PC-9 (cell line): ENCODE results near the gene FAM149B1. TPM values are rescaled to one million over a fixed set of nuclear protein-coding genes. Genes with fewer than 3 reads are reported as not detected.

Experiments used
- BruUV-seq: library from RNA; stranded (reverse); fragments of 400-500 nt; replicated peaks from 2 replicates; lab custom pipeline; 2021; lab: Mats Ljungman, UMichigan
- CTCF ChIA-PET: fragments of 300-600 bp; sonication (Branson Sonifier 250); formaldehyde crosslinking; loops from one replicate; lab custom pipeline; 2022; ENCODE audit warnings: antibody characterized with exemption; lab: Charles Lee
- POLR2A ChIA-PET: fragments of 300-600 bp; sonication (Branson Sonifier 250); formaldehyde crosslinking; loops from one replicate; lab custom pipeline; 2022; ENCODE audit warnings: antibody characterized with exemption; ENCODE audit not compliant: unreplicated experiment; lab: Charles Lee
- DNase-seq, 2 experiments: peaks; one replicate each; pipeline versions ENCODE4 v3.0.0 to v3.0.0-alpha.2; 2015 to 2022; ENCODE audit warnings: mixed read lengths in 1 of 2
- H2AFZ ChIP-seq: fragments of 200-600 bp; sonication (generic); 2 replicates; pipeline ENCODE4 v1.8.1; 2017; ENCODE audit warnings: antibody characterized with exemption
- H3F3A ChIP-seq: fragments of 200-600 bp; sonication (generic); 2 replicates; pipeline ENCODE4 v1.8.1; 2017; ENCODE audit warnings: antibody characterized with exemption, mild to moderate bottlenecking, low read depth; ENCODE audit not compliant: insufficient read depth
- H3K27ac ChIP-seq: fragments of 200-600 bp; sonication (generic); 2 replicates; pipeline ENCODE4 v1.6.1; 2016; ENCODE audit warnings: mixed run types
- H3K27me3 ChIP-seq: fragments of 200-600 bp; sonication (generic); 2 replicates; pipeline ENCODE4 v1.6.1; 2016; ENCODE audit warnings: low read depth, mixed run types; ENCODE audit not compliant: insufficient read depth
- H3K36me3 ChIP-seq: fragments of 200-600 bp; sonication (generic); 2 replicates; pipeline ENCODE4 v1.6.1; 2016; ENCODE audit warnings: low read depth, mixed run types
- H3K4me1 ChIP-seq: fragments of 200-600 bp; sonication (generic); replicated peaks from 2 replicates; pipeline ENCODE4 v1.6.1; 2016; ENCODE audit warnings: mixed run types; ENCODE audit not compliant: insufficient read depth
- H3K4me2 ChIP-seq: fragments of 200-600 bp; sonication (generic); 2 replicates; pipeline ENCODE4 v1.6.1; 2017; ENCODE audit warnings: mixed run types
- H3K4me3 ChIP-seq: fragments of 200-600 bp; sonication (generic); 2 replicates; pipeline ENCODE4 v1.6.1; 2016; ENCODE audit warnings: mixed run types
- H3K79me2 ChIP-seq: fragments of 200-600 bp; sonication (generic); 2 replicates; pipeline ENCODE4 v1.6.1; 2017; ENCODE audit warnings: low read depth, mixed run types
- H3K9me2 ChIP-seq: fragments of 200-600 bp; sonication (generic); 2 replicates; pipeline ENCODE4 v1.8.1; 2017; ENCODE audit warnings: mild to moderate bottlenecking; ENCODE audit not compliant: insufficient read depth
- H3K9me3 ChIP-seq: fragments of 200-600 bp; sonication (generic); 2 replicates; pipeline ENCODE4 v1.8.1; 2016; ENCODE audit warnings: low read depth; ENCODE audit not compliant: insufficient read depth
- H4K20me1 ChIP-seq: fragments of 200-600 bp; sonication (generic); 2 replicates; pipeline ENCODE4 v1.8.1; 2017; ENCODE audit not compliant: insufficient read depth
- CTCF ChIP-seq: fragments of 200-600 bp; sonication (generic); conservative IDR thresholded peaks from 2 replicates; pipeline ENCODE4 v1.6.1; 2017; ENCODE audit warnings: mixed run types, antibody characterized with exemption, mild to moderate bottlenecking, moderate library complexity
- EZH2 ChIP-seq: fragments of 200-600 bp; sonication (generic); IDR thresholded peaks from 2 replicates; pipeline ENCODE4 v1.8.0; 2017; ENCODE audit warnings: antibody characterized with exemption, low read depth
- intact Hi-C: fragments of 100-400 bp; cut with micrococcal nuclease; formaldehyde crosslinking; loops from one replicate; pipeline ENCODE4 v1.10.0; 2022; ENCODE audit not compliant: unreplicated experiment
- total RNA-seq: library from RNA; stranded (reverse); gene quantifications from 2 replicates; pipeline ENCODE4 v1.2.3, GENCODE V29; 2021

Gene FAM149B1
- total RNA-seq, 1 experiment from 2014 or later, result 22.9 TPM

- POLR2A ChIA-PET, result no interaction called here
- H3K27me3 ChIP-seq, result no peaks in the 10 kb centered on the region
Observed at GRCh38 chr10:73126343-73126742, 41.6 kb upstream of the FAM149B1 start.

GRCh38 chr10:73131301-73131700 is 36.6 kb upstream of the FAM149B1 start:
- Histone ChIP-seq H2AFZ (no peak overlapping the region), H3K4me2 (peak overlapping the region; percentile 2; the same call in 1 of the 2 replicates), H3F3A (peaks cover 31% of the 10 kb centered on the region), H3K4me3 (no peak overlapping the region), H3K27ac (peak overlapping the region; percentile 30), H3K36me3 (peaks cover 38% of the 10 kb centered on the region), H4K20me1 (0 out of 2 replicates have a peak, but pooled peaks cover 5% of the 10 kb centered on the region), H3K9me3 (no peaks in the 10 kb centered on the region), H3K27me3 (no peaks in the 10 kb centered on the region), H3K9me2 (no peaks in the 10 kb centered on the region), H3K4me1 (peaks cover 23% of the 10 kb centered on the region), H3K79me2 (no peaks in the 10 kb centered on the region)
- ChIA-PET POLR2A (interaction anchor here (0.6 kb wide), 1 partner anchor 23 kb away, joined by 8 read pairs; no protein-coding TSS in a partner anchor), CTCF (no interaction called here)
- TF ChIP-seq CTCF (no peak), EZH2 (no peak)
- intact Hi-C loops, result no loop called here
- peak in 1 of 2 experiments; percentile 77 for DNase-seq
- no TSS peak for BruUV-seq

More at GRCh38 chr10:73126343-73126742, 41.6 kb upstream of the FAM149B1 start:
- Histone ChIP-seq H3K4me1 (peaks cover 8% of the 10 kb centered on the region), H3K4me3 (no peak overlapping the region), H3K27ac (no peak overlapping the region), H3K79me2 (no peaks in the 10 kb centered on the region), H3F3A (peaks cover 22% of the 10 kb centered on the region), H3K9me3 (no peaks in the 10 kb centered on the region), H4K20me1 (no peaks in the 10 kb centered on the region), H2AFZ (no peak overlapping the region), H3K9me2 (no peaks in the 10 kb centered on the region), H3K36me3 (peaks cover 18% of the 10 kb centered on the region), H3K4me2 (no peak overlapping the region)
- BruUV-seq, result no TSS peak
- CTCF ChIA-PET, result no interaction called here
- intact Hi-C loops, result no loop called here
- TF ChIP-seq EZH2 (no peak), CTCF (no peak)
- DNase-seq, result no peak

- intact Hi-C loops, result no loop called here
- Histone ChIP-seq H3K4me3 (no peak overlapping the region), H3F3A (peaks cover 24% of the 10 kb centered on the region), H3K9me2 (no peaks in the 10 kb centered on the region), H4K20me1 (0 out of 2 replicates have a peak, but pooled peaks cover 5% of the 10 kb centered on the region), H3K27me3 (no peaks in the 10 kb centered on the region), H3K27ac (peak overlapping the region; percentile 30), H3K9me3 (no peaks in the 10 kb centered on the region), H3K36me3 (peaks cover 38% of the 10 kb centered on the region), H2AFZ (no peak overlapping the region), H3K79me2 (no peaks in the 10 kb centered on the region), H3K4me2 (peak overlapping the region; percentile 2; the same call in 1 of the 2 replicates), H3K4me1 (peaks cover 23% of the 10 kb centered on the region)
- TF ChIP-seq CTCF, result no peak
- no peak for TF ChIP-seq EZH2
- ChIA-PET CTCF (no interaction called here), POLR2A (no interaction called here)
- no peak for DNase-seq
- no TSS peak for BruUV-seq
Observed at GRCh38 chr10:73131913-73132686, 35.8 kb upstream of the FAM149B1 start.
